ENCODE results near the gene DOCK2.

Gene DOCK2

DNA sequence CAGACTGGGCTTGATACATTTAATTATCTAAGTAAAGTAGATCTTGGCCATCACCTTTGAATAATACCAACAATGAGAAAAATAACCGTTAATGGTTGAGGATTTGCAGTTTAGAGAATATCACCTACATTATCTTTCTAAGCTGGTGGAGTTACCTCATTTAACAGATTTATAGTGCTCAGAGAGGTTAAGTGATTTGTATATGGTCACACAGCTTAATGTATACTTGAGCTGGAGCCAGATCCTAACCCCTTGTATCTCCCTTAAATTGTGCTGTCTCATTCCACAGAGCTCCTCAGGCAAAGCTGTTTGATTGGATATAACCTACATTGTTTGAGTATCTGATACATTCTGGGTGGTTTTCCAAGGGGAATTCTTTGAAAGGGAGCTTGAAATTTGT, 285.4 kb downstream of the DOCK2 start:
- H3K27ac ChIP-seq: no peak overlapping the region
- TF ChIP-seq CTCF (conservative IDR thresholded peaks at IDR 0.05) (no peak), ZFX (IDR thresholded peaks at IDR 0.05) (no peak)

DNA sequence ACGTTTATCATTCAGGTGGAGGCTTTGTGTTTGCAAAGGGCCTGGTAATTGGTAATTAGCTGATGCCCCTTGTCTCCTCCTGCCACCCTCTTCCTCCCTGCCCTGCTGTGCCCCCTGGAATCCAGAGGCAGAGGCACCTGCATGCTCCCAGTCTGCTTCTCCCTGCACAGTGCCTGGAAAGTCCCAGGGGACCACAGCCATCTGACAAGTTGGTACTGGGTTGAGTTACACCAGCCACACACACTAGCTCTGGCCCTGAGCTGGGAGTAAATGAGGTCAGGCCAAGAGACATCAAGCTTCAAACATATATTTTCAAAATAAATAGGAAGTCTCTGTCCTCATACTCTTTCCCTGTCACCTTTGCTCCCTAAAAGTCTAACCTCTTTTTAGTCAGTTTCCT, 286.9 kb downstream of the DOCK2 start:
- no peak for TF ChIP-seq CTCF (conservative IDR thresholded peaks at IDR 0.05)
- TF ChIP-seq ZFX (IDR thresholded peaks at IDR 0.05): no peak
- no peak overlapping the region; the same call in 1 of the 2 replicates for H3K27ac ChIP-seq

GRCh38 chr5:169933127-169933526, 296.1 kb downstream of the DOCK2 start:
- TF ChIP-seq CTCF (conservative IDR thresholded peaks at IDR 0.05) (no peak), ZFX (IDR thresholded peaks at IDR 0.05) (no peak)
- H3K27ac ChIP-seq: peak overlapping the region; percentile 99

DNA sequence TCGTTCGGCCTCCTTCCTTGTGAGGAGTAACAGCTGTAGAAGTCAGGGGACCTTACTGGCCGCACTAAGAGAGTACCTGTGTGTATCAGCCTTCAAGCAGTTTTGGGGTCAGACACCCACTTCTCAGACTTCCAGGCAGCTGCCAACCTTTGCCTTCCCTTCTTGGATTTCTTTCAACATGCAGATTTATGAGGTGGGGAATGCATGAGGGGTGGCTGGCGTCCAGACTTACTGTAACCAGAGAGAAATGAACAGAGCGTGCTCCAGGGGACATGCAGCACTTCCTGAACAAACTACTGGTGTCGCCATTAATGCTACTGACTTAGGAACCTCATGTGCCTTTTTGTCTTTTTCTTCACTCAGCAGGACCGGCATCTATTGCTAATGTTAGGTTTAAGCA, 296.5 kb downstream of the DOCK2 start:
- peak overlapping the region; percentile 99 for H3K27ac ChIP-seq
- no peak for TF ChIP-seq ZFX (IDR thresholded peaks at IDR 0.05)
- no peak for TF ChIP-seq CTCF (conservative IDR thresholded peaks at IDR 0.05)

DNA sequence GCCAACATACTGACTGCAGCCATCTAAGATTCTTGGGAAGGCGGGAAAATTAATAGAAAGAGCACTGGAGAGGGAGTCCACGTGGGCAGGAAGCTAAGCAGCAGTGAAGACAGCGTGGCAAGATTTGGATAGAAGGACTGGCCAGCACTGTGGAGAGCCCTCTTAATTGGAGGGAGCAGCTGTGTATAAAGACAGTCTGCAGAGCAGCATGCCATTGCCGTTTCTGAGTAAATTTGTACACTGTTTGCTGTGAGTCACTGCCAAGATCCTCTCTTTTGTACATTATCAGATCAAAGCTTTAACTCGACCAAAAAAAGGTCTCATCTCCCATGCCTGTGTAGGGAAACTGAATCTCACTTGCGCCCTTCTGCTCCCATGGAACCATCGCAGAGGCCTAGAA, 297.9 kb downstream of the DOCK2 start:
- peak overlapping the region; percentile 99 for H3K27ac ChIP-seq
- TF ChIP-seq CTCF (conservative IDR thresholded peaks at IDR 0.05): no peak
- TF ChIP-seq ZFX (IDR thresholded peaks at IDR 0.05): 0 out of 2 replicates have a peak, but pooled peaks have one; percentile 15

- TF ChIP-seq CTCF (conservative IDR thresholded peaks at IDR 0.05) (no peak), ZFX (IDR thresholded peaks at IDR 0.05) (no peak)
- peak overlapping the region; percentile 99 for H3K27ac ChIP-seq
Measured at GRCh38 chr5:169935762-169936161, 298.7 kb downstream of the DOCK2 start.

GRCh38 chr5:169938439-169938838, 301.4 kb downstream of the DOCK2 start:
- no peak overlapping the region for H3K27ac ChIP-seq
- no peak for TF ChIP-seq CTCF (conservative IDR thresholded peaks at IDR 0.05)
- no peak for TF ChIP-seq ZFX (IDR thresholded peaks at IDR 0.05)
